Psoas muscle (tissue), 8 donors: Measurements from ENCODE around the gene SELENOI. TPM values are rescaled to one million over a fixed set of nuclear protein-coding genes. Genes with fewer than 3 reads are reported as not detected.

ENCODE experiments used
- ATAC-seq, 4 donors: fragments of 200-7000 bp; cut with Tn5 transposase; one replicate each; pipeline ENCODE4 v1.9.1; 2020; ENCODE audit warnings: moderate library complexity in 3 of 4, mild to moderate bottlenecking in 2 of 4
- DNase-seq, 2 donors: peaks; one replicate each; pipeline ENCODE4 v3.0.0-alpha.2; 2020
- H3K27ac ChIP-seq: fragments of 200-600 bp; one replicate; pipeline ENCODE4 v1.8.0; 2022
- H3K27me3 ChIP-seq, 3 donors: fragments of 200-600 bp in 1 of 3; one replicate each; pipeline versions ENCODE4 v1.6.1 to v1.8.0; 2013 to 2022; ENCODE audit warnings: low read length in 2 of 3, mild to moderate bottlenecking in 2 of 3, moderate library complexity in 1 of 3; ENCODE audit not compliant: insufficient read depth in 3 of 3
- H3K36me3 ChIP-seq, 2 donors: fragments of 200-600 bp in 1 of 2; one replicate each; pipeline versions ENCODE4 v1.6.1 to v1.8.0; 2013 to 2022; ENCODE audit warnings: low read depth in 1 of 2, mild to moderate bottlenecking in 1 of 2, moderate library complexity in 1 of 2; ENCODE audit not compliant: insufficient read depth in 1 of 2
- H3K4me1 ChIP-seq: fragments of 200-600 bp; one replicate; pipeline ENCODE4 v1.8.0; 2022
- H3K4me3 ChIP-seq: fragments of 200-600 bp; one replicate; pipeline ENCODE4 v1.8.0; 2022; ENCODE audit warnings: mild to moderate bottlenecking
- H3K9me3 ChIP-seq: fragments of 200-600 bp; one replicate; pipeline ENCODE4 v1.8.0; 2022
- CTCF ChIP-seq: fragments of 200-600 bp; IDR thresholded peaks from one replicate; pipeline ENCODE4 v1.8.0; 2022; ENCODE audit warnings: antibody characterized with exemption
- WGBS, 3 donors: extraction: QIAGEN DNeasy Blood & Tissue Kit; methylation state at CpG; one replicate each; pipeline versions ENCODE4 v1.1.6 to v1.1.7; 2013; 5-methylcytosine and 5-hydroxymethylcytosine counted together
- intact Hi-C, 2 donors: fragments of 100-400 bp; cut with DNase I; formaldehyde crosslinking; loops; one replicate each; pipeline versions ENCODE4 v1.11.0 to v1.14.2; 2022
- polyA plus RNA-seq, 3 donors: library from polyadenylated mRNA; stranded (reverse); fragments of 200-250 nt; gene quantifications; one replicate each; pipeline ENCODE4 v1.2.3, GENCODE V29; 2013
- total RNA-seq, 4 donors: library from RNA; stranded (reverse); fragmentation: NEBNext Ultra II Directional in 2 of 4; extraction: Animal tissue kit (Norgen Biotek cat#: 25700) in 2 of 4; gene quantifications; one replicate each; pipeline versions ENCODE4 v1.2.1 to v1.2.4, GENCODE V29; 2021 to 2023
- donor health status: healthy with polysubstance abuse.
- donor health status: DM: no; HTN: no; CAD: no; lungs with moderate emphysema.
- donor health status: Bipolar disorder and iron deficiency.
- donor health status: healthy.
- donor health status: DM: yes; HTN: yes; CAD: no.
- donor health status: DM: no; HTN: no; CAD: no.
- donor health status: DM: no; HTN: no; CAD: no.
- donor health status: DM: yes; HTN: yes; CAD: no.

Gene SELENOI
- total and polyA plus RNA-seq, 7 donors = 3.7 to 40.5 (median 15.7) TPM

GRCh38 chr2:26337298-26337697 is 8.6 kb upstream of the SELENOI start:
- intact Hi-C loops = no loop called here
- no peak for TF ChIP-seq CTCF
- DNase-seq (no peak), ATAC-seq (no peak)
- Histone ChIP-seq H3K9me3 (no peaks in the 10 kb centered on the region), H3K36me3 (no peaks in the 10 kb centered on the region), H3K4me3 (no peak overlapping the region), H3K27ac (no peak overlapping the region), H3K4me1 (no peaks in the 10 kb centered on the region), H3K27me3 (no peaks in the 10 kb centered on the region)
- WGBS, 3 donors = 95 to 100% (median 96%) methylated on average over 2 of the region's 2 CpGs

- intact Hi-C loops = no loop called here
- no peak overlapping the region for H3K27ac ChIP-seq
- no peaks in the 10 kb centered on the region for H3K36me3 ChIP-seq
- DNase-seq (no peak), ATAC-seq (no peak)
- H3K4me3 ChIP-seq = no peak overlapping the region
- H3K4me1 ChIP-seq = peaks cover 8% of the 10 kb centered on the region
- 90 to 96% (median 95%) methylated on average over 3 of the region's 3 CpGs for WGBS, 3 donors
- H3K27me3 ChIP-seq = no peaks in the 10 kb centered on the region
- no peak for TF ChIP-seq CTCF
- no peaks in the 10 kb centered on the region for H3K9me3 ChIP-seq
Observed at GRCh38 chr2:26340831-26341230, 5.1 kb upstream of the SELENOI start.

- no peak for DNase-seq
- H3K27ac ChIP-seq = peak overlapping the region; percentile 93
- H3K36me3 ChIP-seq = no peaks in the 10 kb centered on the region
- no peaks in the 10 kb centered on the region for H3K9me3 ChIP-seq
- TF ChIP-seq CTCF = no peak
- ATAC-seq = no peak
- intact Hi-C loops = loop anchor here in 1 of 2 donors (5.0 kb wide), 1 partner anchor 158 kb away; no protein-coding TSS in a partner anchor
- 44% methylated on average over 17 of the region's 17 CpGs for WGBS, 3 donors
- no peaks in the 10 kb centered on the region for H3K27me3 ChIP-seq
- H3K4me3 ChIP-seq = peak overlapping the region; percentile 91
- H3K4me1 ChIP-seq = peaks cover 26% of the 10 kb centered on the region
Observed at GRCh38 chr2:26344581-26345282, 1.2 kb upstream of the SELENOI start.

GRCh38 chr2:26345283-26345544 is 729 bp upstream of the SELENOI start:
- intact Hi-C loops = loop anchor here in 1 of 2 donors (5.0 kb wide), 1 partner anchor 157 kb away; no protein-coding TSS in a partner anchor
- Histone ChIP-seq H3K4me3 (peak overlapping the region; percentile 91), H3K27ac (peak overlapping the region; percentile 93), H3K36me3 (no peaks in the 10 kb centered on the region), H3K27me3 (no peaks in the 10 kb centered on the region), H3K9me3 (no peaks in the 10 kb centered on the region), H3K4me1 (peaks cover 29% of the 10 kb centered on the region)
- TF ChIP-seq CTCF = no peak
- WGBS, 3 donors = 0 to 1% (median 0%) methylated on average over 9 of the region's 9 CpGs
- DNase-seq (no peak), ATAC-seq (no peak)
